ENCODE results near the gene GAL3ST2.
"Not testable (repeated sequence)": the region's sequence is repeated elsewhere in the genome, so short reads cannot be mapped to it uniquely, and the experiment has no call there.

GAL3ST2 gene

GRCh38 chr2:241821460-241822263 lies 45.0 kb downstream of the GAL3ST2 start:
- POLR2A ChIA-PET: no interaction called here
- CTCF ChIA-PET: interaction anchor here (1.0 kb wide), 1 partner anchor 17 kb away, joined by 3 read pairs; no protein-coding TSS in a partner anchor
- DNase-seq (ENCODE audit: extremely low spot score): peak; percentile 19
- TF ChIP-seq CTCF (IDR thresholded peaks at IDR 0.05; ENCODE audit: control extremely low read depth, extremely low read depth, low read depth, missing control alignments): no peak

GRCh38 chr2:241822264-241822623 lies 45.6 kb downstream of the GAL3ST2 start:
- no peak for TF ChIP-seq CTCF (IDR thresholded peaks at IDR 0.05; ENCODE audit: control extremely low read depth, extremely low read depth, low read depth, missing control alignments)
- POLR2A ChIA-PET: no interaction called here
- peak; percentile 22 for DNase-seq (ENCODE audit: extremely low spot score)
- CTCF ChIA-PET: interaction anchor here (1.0 kb wide), 1 partner anchor 16 kb away, joined by 3 read pairs; no protein-coding TSS in a partner anchor

- CTCF ChIA-PET, POLR2A ChIA-PET: not testable (repeated sequence)
- peak; percentile 14 for DNase-seq (ENCODE audit: extremely low spot score)
Measured at GRCh38 chr2:241823531-241824437, 47.2 kb downstream of the GAL3ST2 start.

- ChIA-PET POLR2A (no interaction called here), CTCF (interaction anchor here (1.5 kb wide), 1 partner anchor 48 kb away, joined by 3 read pairs; no protein-coding TSS in a partner anchor)
- no peak for DNase-seq (ENCODE audit: extremely low spot score)
- TF ChIP-seq CTCF (IDR thresholded peaks at IDR 0.05; ENCODE audit: control extremely low read depth, extremely low read depth, low read depth, missing control alignments): no peak
Measured at GRCh38 chr2:241827394-241827793, 50.8 kb downstream of the GAL3ST2 start.

GRCh38 chr2:241833101-241833663 lies 56.6 kb downstream of the GAL3ST2 start:
- POLR2A ChIA-PET: no interaction called here
- DNase-seq (ENCODE audit: extremely low spot score): no peak
- CTCF ChIA-PET: interaction anchor here (0.6 kb wide), 1 partner anchor 8 kb away, joined by 3 read pairs; no protein-coding TSS in a partner anchor
- TF ChIP-seq CTCF (IDR thresholded peaks at IDR 0.05; ENCODE audit: control extremely low read depth, extremely low read depth, low read depth, missing control alignments): no peak

GRCh38 chr2:241833756-241834526 lies 57.3 kb downstream of the GAL3ST2 start:
- POLR2A ChIA-PET; DNase-seq (ENCODE audit: extremely low spot score): not testable (repeated sequence)
- CTCF ChIA-PET: interaction anchor here (1.0 to 1.3 kb wide), 2 partner anchors 20 to 44 kb away, joined by 3 read pairs; no protein-coding TSS in a partner anchor
